Spleen (tissue), 11 donors: Measurements from ENCODE around the gene IL1RAPL1. TPM values are rescaled to one million over a fixed set of nuclear protein-coding genes. Genes with fewer than 3 reads are reported as not detected.

Experiments used
- DNase-seq: peaks from one replicate; pipeline ENCODE4 v3.0.0-alpha.2; 2020
- H3K27ac ChIP-seq, 8 donors: fragments of 200-600 bp; sonication (generic) in 7 of 8; 1 replicate in 4 of 8; 2 replicates in 4 of 8; pipeline versions ENCODE4 v1.5.0 to v1.8.0; 2016 to 2021; ENCODE audit warnings: inconsistent platforms in 4 of 8, mild to moderate bottlenecking in 4 of 8, moderate library complexity in 1 of 8
- H3K27me3 ChIP-seq, 7 donors: fragments of 200-600 bp; sonication (generic) in 6 of 7; replicated peaks in 1 of 7; 1 replicate in 4 of 7; 2 replicates in 3 of 7; pipeline versions ENCODE4 v1.5.0 to v1.8.0; 2016 to 2021; ENCODE audit warnings: inconsistent platforms in 3 of 7, mild to moderate bottlenecking in 1 of 7
- H3K36me3 ChIP-seq, 6 donors: fragments of 200-600 bp; sonication (generic) in 5 of 6; 1 replicate in 4 of 6; 2 replicates in 2 of 6; pipeline versions ENCODE4 v1.5.0 to v1.8.0; 2016 to 2021; ENCODE audit warnings: inconsistent platforms in 2 of 6
- H3K4me1 ChIP-seq, 6 donors: fragments of 200-600 bp; sonication (generic) in 5 of 6; 1 replicate in 3 of 6; 2 replicates in 3 of 6; pipeline versions ENCODE4 v1.5.0 to v1.8.0; 2016 to 2021; ENCODE audit warnings: inconsistent platforms in 3 of 6
- H3K4me3 ChIP-seq, 8 donors: fragments of 200-600 bp; sonication (generic) in 7 of 8; 1 replicate in 4 of 8; 2 replicates in 4 of 8; pipeline versions ENCODE4 v1.5.0 to v1.8.0; 2016 to 2021; ENCODE audit warnings: inconsistent platforms in 4 of 8, mild to moderate bottlenecking in 4 of 8, moderate library complexity in 2 of 8
- H3K9me3 ChIP-seq, 8 donors: fragments of 200-600 bp; sonication (generic) in 7 of 8; 1 replicate in 4 of 8; 2 replicates in 4 of 8; pipeline versions ENCODE4 v1.5.0 to v1.8.0; 2016 to 2021; ENCODE audit warnings: inconsistent platforms in 4 of 8
- CTCF ChIP-seq, 11 experiments: fragments of 200-600 bp in 7 of 11; fragments of 450-650 bp in 4 of 11; sonication (generic) in 4 of 11; IDR thresholded peaks in 8 of 11; conservative IDR thresholded peaks in 3 of 11; 1 replicate in 7 of 11; 2 replicates in 4 of 11; pipeline versions ENCODE4 v1.4.0 to v1.8.0; 2016 to 2021; ENCODE audit warnings: antibody characterized with exemption in 11 of 11, inconsistent platforms in 4 of 11, mild to moderate bottlenecking in 1 of 11
- POLR2A ChIP-seq, 3 donors: fragments of 450-650 bp; IDR thresholded peaks; one replicate each; pipeline ENCODE4 v1.5.1; 2017; ENCODE audit warnings: antibody characterized with exemption in 3 of 3, mild to moderate bottlenecking in 1 of 3
- POLR2AphosphoS5 ChIP-seq, 3 donors: sonication (generic); formaldehyde crosslinking; IDR thresholded peaks; one replicate each; pipeline ENCODE4 v1.5.1; 2017; ENCODE audit warnings: antibody characterized with exemption in 3 of 3
- WGBS, 5 donors: extraction: QIAGEN DNeasy Blood & Tissue Kit in 3 of 5; methylation state at CpG; one replicate each; pipeline versions ENCODE4 v1.1.5 to v1.1.7; 2013 to 2018; 5-methylcytosine and 5-hydroxymethylcytosine counted together
- intact Hi-C: fragments of 100-400 bp; cut with DNase I; formaldehyde crosslinking; loops from one replicate; pipeline ENCODE4 v1.15.0; 2023; ENCODE audit warnings: low total_unique reads
- polyA plus RNA-seq, 3 donors: library from polyadenylated mRNA; stranded (reverse); fragments of 200-250 nt; gene quantifications; one replicate each; pipeline ENCODE4 v1.2.1, GENCODE V29; 2013
- total RNA-seq, 7 donors: library from RNA; depleted of rRNA in 3 of 7; stranded (reverse); fragments of >200 nt in 3 of 7; fragmentation: NEBNext Ultra II Directional in 4 of 7; extraction: Animal tissue kit (Norgen Biotek cat#: 25700) in 4 of 7; gene quantifications; one replicate each; pipeline versions ENCODE4 v1.1.0 to v1.2.1, GENCODE V29; 2016 to 2021
- donor health status: healthy with polysubstance abuse.
- donor health status: DM: no; HTN: no; CAD: no; lungs with moderate emphysema.
- donor health status: DM: no; HTN: no; CAD: no.
- donor health status: Bipolar disorder and iron deficiency.
- donor health status: healthy.
- donor health status: DM: no; HTN: no; CAD: no.
- donor health status: DM: yes; HTN: yes; CAD: no.

The IL1RAPL1 gene
- total and polyA plus RNA-seq, 10 donors, result 0.03 to 0.19 TPM; not detected in 8

- H3K4me3 ChIP-seq, result no peak overlapping the region
- no peak overlapping the region for H3K27ac ChIP-seq
- no peak for TF ChIP-seq POLR2A (IDR thresholded peaks at IDR 0.05)
- TF ChIP-seq POLR2AphosphoS5 (IDR thresholded peaks at IDR 0.05), result no peak
- no peak for TF ChIP-seq CTCF (IDR thresholded peaks at IDR 0.05 in 8 of 11, conservative IDR thresholded peaks at IDR 0.05 in 3 of 11)
- no peak for DNase-seq
- WGBS, 5 donors, result 33 to 70% (median 64%) methylated on average over 1 of the region's 1 CpG
- no peaks in the 10 kb centered on the region for H3K9me3 ChIP-seq
- H3K4me1 ChIP-seq, result no peaks in the 10 kb centered on the region
- H3K36me3 ChIP-seq, result no peaks in the 10 kb centered on the region
- intact Hi-C loops, result no loop called here
- no peaks in the 10 kb centered on the region for H3K27me3 ChIP-seq
These were observed 941.0 kb downstream of the IL1RAPL1 start for GRCh38 chrX:29528281-29528680.

DNA sequence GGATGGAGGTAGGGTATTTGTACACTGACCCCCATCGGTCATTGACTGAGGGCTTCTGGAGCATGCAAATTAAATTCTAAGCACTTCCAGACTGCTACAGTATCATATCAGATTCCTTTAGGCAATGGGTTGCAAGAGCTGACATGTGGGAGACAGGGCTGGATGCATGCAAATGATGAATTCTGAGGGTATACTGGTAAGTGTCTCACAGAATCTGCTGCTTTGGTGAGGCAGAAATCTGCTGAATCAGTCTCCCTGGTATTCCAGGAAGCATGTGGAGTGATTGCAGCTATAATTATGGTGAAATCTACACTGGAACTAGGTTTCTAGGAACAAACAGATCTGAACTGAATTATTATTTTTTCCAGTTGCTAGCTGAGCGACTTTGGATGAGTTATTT is 943.3 kb downstream of the IL1RAPL1 start:
- Histone ChIP-seq H3K4me3 (no peak overlapping the region), H3K4me1 (no peaks in the 10 kb centered on the region), H3K27ac (no peak overlapping the region), H3K27me3 (no peaks in the 10 kb centered on the region), H3K9me3 (no peaks in the 10 kb centered on the region), H3K36me3 (no peaks in the 10 kb centered on the region)
- TF ChIP-seq POLR2A (IDR thresholded peaks at IDR 0.05) (no peak), CTCF (IDR thresholded peaks at IDR 0.05 in 8 of 11, conservative IDR thresholded peaks at IDR 0.05 in 3 of 11) (no peak), POLR2AphosphoS5 (IDR thresholded peaks at IDR 0.05) (no peak)
- no peak for DNase-seq
- intact Hi-C loops, result no loop called here
- WGBS, 5 donors, result 60 to 86% (median 74%) methylated on average over 2 of the region's 2 CpGs

DNA sequence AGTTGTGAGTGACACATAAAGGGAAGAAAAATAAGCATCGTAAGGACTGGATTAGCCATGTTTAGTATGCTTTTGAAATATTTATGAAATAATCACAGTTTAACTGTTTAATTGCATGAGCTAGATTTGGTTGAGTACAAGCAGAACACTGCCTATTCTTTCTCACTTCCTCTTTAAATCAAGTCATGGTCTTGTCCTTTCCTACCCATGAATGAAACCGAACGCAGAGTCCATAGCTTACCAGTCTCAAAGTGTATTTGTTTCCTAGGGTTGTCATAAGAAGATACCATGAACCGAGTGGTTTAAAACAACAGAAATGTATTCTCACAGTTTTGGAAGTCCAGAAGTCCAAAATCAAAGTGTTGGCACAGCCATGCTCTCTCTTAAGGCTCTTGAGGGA is 944.1 kb downstream of the IL1RAPL1 start:
- H3K4me1 ChIP-seq, result no peaks in the 10 kb centered on the region
- H3K4me3 ChIP-seq, result no peak overlapping the region
- 39 to 82% (median 53%) methylated on average over 4 of the region's 4 CpGs for WGBS, 5 donors
- intact Hi-C loops, result no loop called here
- no peak for TF ChIP-seq POLR2AphosphoS5 (IDR thresholded peaks at IDR 0.05)
- no peak for TF ChIP-seq POLR2A (IDR thresholded peaks at IDR 0.05)
- no peak for TF ChIP-seq CTCF (IDR thresholded peaks at IDR 0.05 in 8 of 11, conservative IDR thresholded peaks at IDR 0.05 in 3 of 11)
- no peaks in the 10 kb centered on the region for H3K36me3 ChIP-seq
- DNase-seq, result no peak
- no peaks in the 10 kb centered on the region for H3K27me3 ChIP-seq
- no peaks in the 10 kb centered on the region for H3K9me3 ChIP-seq
- no peak overlapping the region for H3K27ac ChIP-seq

- H3K36me3 ChIP-seq, result no peaks in the 10 kb centered on the region
- H3K4me1 ChIP-seq, result no peaks in the 10 kb centered on the region
- no peaks in the 10 kb centered on the region for H3K27me3 ChIP-seq
- WGBS, 5 donors, result 54 to 79% (median 74%) methylated on average over 1 of the region's 1 CpG
- H3K27ac ChIP-seq, result no peak overlapping the region
- H3K4me3 ChIP-seq, result no peak overlapping the region
- no peaks in the 10 kb centered on the region for H3K9me3 ChIP-seq
- TF ChIP-seq POLR2AphosphoS5 (IDR thresholded peaks at IDR 0.05) (no peak), POLR2A (IDR thresholded peaks at IDR 0.05) (no peak)
- intact Hi-C loops, result no loop called here
- DNase-seq, result no peak
These were observed 948.2 kb downstream of the IL1RAPL1 start for GRCh38 chrX:29535212-29536162.
